HepG2 (cell line): ENCODE measurements around the gene RPS19BP1. TPM values are rescaled to one million over a fixed set of nuclear protein-coding genes. Genes with fewer than 3 reads are reported as not detected.
A peak's percentile ranks its signal among the peaks of the same experiment; 100 is the strongest.

ENCODE experiments used
- BCL6 ChIP-seq: IDR thresholded peaks from 2 replicates; pipeline ENCODE4 v1.6.1; 2016; ENCODE audit warnings: missing genetic modification reagents, missing compliant biosample characterization
- MTA3 ChIP-seq: sonication (generic); formaldehyde crosslinking; IDR thresholded peaks from 2 replicates; pipeline ENCODE4 v1.4.0; 2020; ENCODE audit warnings: missing genetic modification reagents
- STAT5B ChIP-seq: sonication (generic); formaldehyde crosslinking; IDR thresholded peaks from 2 replicates; pipeline ENCODE4 v1.4.0; 2020; ENCODE audit warnings: missing genetic modification reagents
- TAF1 ChIP-seq: sonication (generic); formaldehyde crosslinking; IDR thresholded peaks from 2 replicates; pipeline ENCODE4 v1.4.0; 2020; ENCODE audit warnings: missing genetic modification reagents
- ZNF20 ChIP-seq: sonication (generic); formaldehyde crosslinking; IDR thresholded peaks from 2 replicates; pipeline ENCODE4 v1.4.0; 2020; ENCODE audit warnings: mild to moderate bottlenecking, moderate library complexity, missing genetic modification reagents
- polyA plus RNA-seq, 8 experiments: library from polyadenylated mRNA; depleted of rRNA in 3 of 8; stranded (reverse) in 7 of 8; unstranded in 1 of 8; fragments of >200 nt; fragmentation: Illumina TruSeq in 4 of 8; extraction: Trizol in 4 of 8; gene quantifications; 2 replicates each; pipeline versions ENCODE4 v1.2.1 to v1.2.3, GENCODE V29; 2011 to 2016; ENCODE audit warnings: low read depth in 4 of 8, missing spikeins in 1 of 8, mixed read lengths in 1 of 8; ENCODE audit not compliant: insufficient read depth in 1 of 8
- total RNA-seq, 5 experiments: library from RNA; depleted of rRNA; stranded (reverse); fragments of >200 nt; fragmentation: Illumina TruSeq; extraction: Trizol; gene quantifications; 2 replicates each; pipeline ENCODE4 v1.2.3, GENCODE V29; 2016; ENCODE audit warnings: low read depth in 1 of 5
- TF ChIP-seq, protein P1 (sequence below): sonication (generic); formaldehyde crosslinking; IDR thresholded peaks from 2 replicates; pipeline ENCODE4 v1.4.0; 2020; ENCODE audit warnings: low read depth, missing genetic modification reagents
- TF ChIP-seq, protein P2 (sequence below): sonication (generic); formaldehyde crosslinking; IDR thresholded peaks from 2 replicates; pipeline ENCODE4 v1.4.0; 2020; ENCODE audit warnings: missing genetic modification reagents
- TF ChIP-seq, protein P3 (sequence below): sonication (generic); formaldehyde crosslinking; IDR thresholded peaks from 2 replicates; pipeline ENCODE4 v1.4.0; 2020; ENCODE audit warnings: missing genetic modification reagents
- TF ChIP-seq, protein P4 (sequence below): sonication (generic); formaldehyde crosslinking; IDR thresholded peaks from 2 replicates; pipeline ENCODE4 v1.5.0; 2020; ENCODE audit warnings: mild to moderate bottlenecking, missing genetic modification reagents
- TF ChIP-seq, protein P5 (sequence below): sonication (generic); formaldehyde crosslinking; IDR thresholded peaks from 2 replicates; pipeline ENCODE4 v1.9.0; 2021; ENCODE audit warnings: missing genetic modification reagents, borderline replicate concordance
- TF ChIP-seq, protein P6 (sequence below): sonication (generic); formaldehyde crosslinking; IDR thresholded peaks from 2 replicates; pipeline ENCODE4 v1.8.1; 2023; ENCODE audit warnings: mild to moderate bottlenecking, inconsistent platforms, moderate library complexity, missing genetic modification reagents, borderline replicate concordance

Gene RPS19BP1
- total and polyA plus RNA-seq, 2 of the 13 experiments (the other 11 are each of a cell fraction or from before 2014, with no cell fraction given) = 44.3 to 81.3 TPM

DNA sequence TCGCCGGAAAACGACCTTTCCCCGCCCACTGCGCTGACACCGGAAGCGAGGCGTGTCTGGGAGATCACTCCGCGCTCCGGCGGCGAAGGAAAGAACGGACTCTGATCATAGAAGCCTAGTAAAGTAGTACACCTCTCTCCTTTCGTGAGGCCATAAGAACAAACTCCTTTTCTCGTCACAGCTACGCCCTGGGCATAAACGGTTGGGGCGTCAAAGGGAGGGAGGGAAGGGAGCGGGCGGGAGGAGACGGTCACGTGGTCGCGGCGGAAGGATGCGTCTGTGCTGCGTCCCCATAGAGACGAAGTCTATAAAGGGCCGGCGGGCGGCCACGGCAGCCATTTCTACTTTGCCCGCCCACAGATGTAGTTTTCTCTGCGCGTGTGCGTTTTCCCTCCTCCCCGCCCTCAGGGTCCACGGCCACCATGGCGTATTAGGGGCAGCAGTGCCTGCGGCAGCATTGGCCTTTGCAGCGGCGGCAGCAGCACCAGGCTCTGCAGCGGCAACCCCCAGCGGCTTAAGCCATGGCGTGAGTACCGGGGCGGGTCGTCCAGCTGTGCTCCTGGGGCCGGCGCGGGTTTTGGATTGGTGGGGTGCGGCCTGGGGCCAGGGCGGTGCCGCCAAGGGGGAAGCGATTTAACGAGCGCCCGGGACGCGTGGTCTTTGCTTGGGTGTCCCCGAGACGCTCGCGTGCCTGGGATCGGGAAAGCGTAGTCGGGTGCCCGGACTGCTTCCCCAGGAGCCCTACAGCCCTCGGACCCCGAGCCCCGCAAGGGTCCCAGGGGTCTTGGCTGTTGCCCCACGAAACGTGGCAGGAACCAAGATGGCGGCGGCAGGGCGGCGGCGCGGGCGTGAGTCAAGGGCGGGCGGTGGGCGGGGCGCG is 12.1 kb downstream of the RPS19BP1 start, which contains the start of gene ATF4 (continued):
- TF ChIP-seq, protein P1, sequence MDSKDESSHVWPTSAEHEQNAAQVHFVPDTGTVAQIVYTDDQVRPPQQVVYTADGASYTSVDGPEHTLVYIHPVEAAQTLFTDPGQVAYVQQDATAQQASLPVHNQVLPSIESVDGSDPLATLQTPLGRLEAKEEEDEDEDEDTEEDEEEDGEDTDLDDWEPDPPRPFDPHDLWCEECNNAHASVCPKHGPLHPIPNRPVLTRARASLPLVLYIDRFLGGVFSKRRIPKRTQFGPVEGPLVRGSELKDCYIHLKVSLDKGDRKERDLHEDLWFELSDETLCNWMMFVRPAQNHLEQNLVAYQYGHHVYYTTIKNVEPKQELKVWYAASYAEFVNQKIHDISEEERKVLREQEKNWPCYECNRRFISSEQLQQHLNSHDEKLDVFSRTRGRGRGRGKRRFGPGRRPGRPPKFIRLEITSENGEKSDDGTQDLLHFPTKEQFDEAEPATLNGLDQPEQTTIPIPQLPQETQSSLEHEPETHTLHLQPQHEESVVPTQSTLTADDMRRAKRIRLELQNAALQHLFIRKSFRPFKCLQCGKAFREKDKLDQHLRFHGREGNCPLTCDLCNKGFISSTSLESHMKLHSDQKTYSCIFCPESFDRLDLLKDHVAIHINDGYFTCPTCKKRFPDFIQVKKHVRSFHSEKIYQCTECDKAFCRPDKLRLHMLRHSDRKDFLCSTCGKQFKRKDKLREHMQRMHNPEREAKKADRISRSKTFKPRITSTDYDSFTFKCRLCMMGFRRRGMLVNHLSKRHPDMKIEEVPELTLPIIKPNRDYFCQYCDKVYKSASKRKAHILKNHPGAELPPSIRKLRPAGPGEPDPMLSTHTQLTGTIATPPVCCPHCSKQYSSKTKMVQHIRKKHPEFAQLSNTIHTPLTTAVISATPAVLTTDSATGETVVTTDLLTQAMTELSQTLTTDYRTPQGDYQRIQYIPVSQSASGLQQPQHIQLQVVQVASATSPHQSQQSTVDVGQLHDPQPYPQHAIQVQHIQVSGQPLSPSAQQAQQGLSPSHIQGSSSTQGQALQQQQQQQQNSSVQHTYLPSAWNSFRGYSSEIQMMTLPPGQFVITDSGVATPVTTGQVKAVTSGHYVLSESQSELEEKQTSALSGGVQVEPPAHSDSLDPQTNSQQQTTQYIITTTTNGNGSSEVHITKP (CRISPR knock-in tag) = no peak
- no peak for TF ChIP-seq MTA3 (CRISPR knock-in tag)
- TF ChIP-seq, protein P2, sequence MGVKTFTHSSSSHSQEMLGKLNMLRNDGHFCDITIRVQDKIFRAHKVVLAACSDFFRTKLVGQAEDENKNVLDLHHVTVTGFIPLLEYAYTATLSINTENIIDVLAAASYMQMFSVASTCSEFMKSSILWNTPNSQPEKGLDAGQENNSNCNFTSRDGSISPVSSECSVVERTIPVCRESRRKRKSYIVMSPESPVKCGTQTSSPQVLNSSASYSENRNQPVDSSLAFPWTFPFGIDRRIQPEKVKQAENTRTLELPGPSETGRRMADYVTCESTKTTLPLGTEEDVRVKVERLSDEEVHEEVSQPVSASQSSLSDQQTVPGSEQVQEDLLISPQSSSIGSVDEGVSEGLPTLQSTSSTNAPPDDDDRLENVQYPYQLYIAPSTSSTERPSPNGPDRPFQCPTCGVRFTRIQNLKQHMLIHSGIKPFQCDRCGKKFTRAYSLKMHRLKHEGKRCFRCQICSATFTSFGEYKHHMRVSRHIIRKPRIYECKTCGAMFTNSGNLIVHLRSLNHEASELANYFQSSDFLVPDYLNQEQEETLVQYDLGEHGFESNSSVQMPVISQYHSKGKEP (CRISPR knock-in tag) = peak; percentile 63; the same call in 1 of the 2 replicates
- no peak; the same call in 1 of the 2 replicates for TF ChIP-seq BCL6
- 0 out of 2 replicates have a peak, but pooled peaks have one; percentile 37 for TF ChIP-seq STAT5B (CRISPR knock-in tag)
- TF ChIP-seq, protein P3, sequence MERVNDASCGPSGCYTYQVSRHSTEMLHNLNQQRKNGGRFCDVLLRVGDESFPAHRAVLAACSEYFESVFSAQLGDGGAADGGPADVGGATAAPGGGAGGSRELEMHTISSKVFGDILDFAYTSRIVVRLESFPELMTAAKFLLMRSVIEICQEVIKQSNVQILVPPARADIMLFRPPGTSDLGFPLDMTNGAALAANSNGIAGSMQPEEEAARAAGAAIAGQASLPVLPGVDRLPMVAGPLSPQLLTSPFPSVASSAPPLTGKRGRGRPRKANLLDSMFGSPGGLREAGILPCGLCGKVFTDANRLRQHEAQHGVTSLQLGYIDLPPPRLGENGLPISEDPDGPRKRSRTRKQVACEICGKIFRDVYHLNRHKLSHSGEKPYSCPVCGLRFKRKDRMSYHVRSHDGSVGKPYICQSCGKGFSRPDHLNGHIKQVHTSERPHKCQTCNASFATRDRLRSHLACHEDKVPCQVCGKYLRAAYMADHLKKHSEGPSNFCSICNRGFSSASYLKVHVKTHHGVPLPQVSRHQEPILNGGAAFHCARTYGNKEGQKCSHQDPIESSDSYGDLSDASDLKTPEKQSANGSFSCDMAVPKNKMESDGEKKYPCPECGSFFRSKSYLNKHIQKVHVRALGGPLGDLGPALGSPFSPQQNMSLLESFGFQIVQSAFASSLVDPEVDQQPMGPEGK (CRISPR knock-in tag) = peak; percentile 14; the same call in 1 of the 2 replicates
- TF ChIP-seq, protein P4, sequence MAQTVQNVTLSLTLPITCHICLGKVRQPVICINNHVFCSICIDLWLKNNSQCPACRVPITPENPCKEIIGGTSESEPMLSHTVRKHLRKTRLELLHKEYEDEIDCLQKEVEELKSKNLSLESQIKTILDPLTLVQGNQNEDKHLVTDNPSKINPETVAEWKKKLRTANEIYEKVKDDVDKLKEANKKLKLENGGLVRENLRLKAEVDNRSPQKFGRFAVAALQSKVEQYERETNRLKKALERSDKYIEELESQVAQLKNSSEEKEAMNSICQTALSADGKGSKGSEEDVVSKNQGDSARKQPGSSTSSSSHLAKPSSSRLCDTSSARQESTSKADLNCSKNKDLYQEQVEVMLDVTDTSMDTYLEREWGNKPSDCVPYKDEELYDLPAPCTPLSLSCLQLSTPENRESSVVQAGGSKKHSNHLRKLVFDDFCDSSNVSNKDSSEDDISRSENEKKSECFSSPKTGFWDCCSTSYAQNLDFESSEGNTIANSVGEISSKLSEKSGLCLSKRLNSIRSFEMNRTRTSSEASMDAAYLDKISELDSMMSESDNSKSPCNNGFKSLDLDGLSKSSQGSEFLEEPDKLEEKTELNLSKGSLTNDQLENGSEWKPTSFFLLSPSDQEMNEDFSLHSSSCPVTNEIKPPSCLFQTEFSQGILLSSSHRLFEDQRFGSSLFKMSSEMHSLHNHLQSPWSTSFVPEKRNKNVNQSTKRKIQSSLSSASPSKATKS = no peak
- TF ChIP-seq, protein P5, sequence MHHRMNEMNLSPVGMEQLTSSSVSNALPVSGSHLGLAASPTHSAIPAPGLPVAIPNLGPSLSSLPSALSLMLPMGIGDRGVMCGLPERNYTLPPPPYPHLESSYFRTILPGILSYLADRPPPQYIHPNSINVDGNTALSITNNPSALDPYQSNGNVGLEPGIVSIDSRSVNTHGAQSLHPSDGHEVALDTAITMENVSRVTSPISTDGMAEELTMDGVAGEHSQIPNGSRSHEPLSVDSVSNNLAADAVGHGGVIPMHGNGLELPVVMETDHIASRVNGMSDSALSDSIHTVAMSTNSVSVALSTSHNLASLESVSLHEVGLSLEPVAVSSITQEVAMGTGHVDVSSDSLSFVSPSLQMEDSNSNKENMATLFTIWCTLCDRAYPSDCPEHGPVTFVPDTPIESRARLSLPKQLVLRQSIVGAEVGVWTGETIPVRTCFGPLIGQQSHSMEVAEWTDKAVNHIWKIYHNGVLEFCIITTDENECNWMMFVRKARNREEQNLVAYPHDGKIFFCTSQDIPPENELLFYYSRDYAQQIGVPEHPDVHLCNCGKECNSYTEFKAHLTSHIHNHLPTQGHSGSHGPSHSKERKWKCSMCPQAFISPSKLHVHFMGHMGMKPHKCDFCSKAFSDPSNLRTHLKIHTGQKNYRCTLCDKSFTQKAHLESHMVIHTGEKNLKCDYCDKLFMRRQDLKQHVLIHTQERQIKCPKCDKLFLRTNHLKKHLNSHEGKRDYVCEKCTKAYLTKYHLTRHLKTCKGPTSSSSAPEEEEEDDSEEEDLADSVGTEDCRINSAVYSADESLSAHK (CRISPR knock-in tag) = no peak
- TF ChIP-seq, protein P6, sequence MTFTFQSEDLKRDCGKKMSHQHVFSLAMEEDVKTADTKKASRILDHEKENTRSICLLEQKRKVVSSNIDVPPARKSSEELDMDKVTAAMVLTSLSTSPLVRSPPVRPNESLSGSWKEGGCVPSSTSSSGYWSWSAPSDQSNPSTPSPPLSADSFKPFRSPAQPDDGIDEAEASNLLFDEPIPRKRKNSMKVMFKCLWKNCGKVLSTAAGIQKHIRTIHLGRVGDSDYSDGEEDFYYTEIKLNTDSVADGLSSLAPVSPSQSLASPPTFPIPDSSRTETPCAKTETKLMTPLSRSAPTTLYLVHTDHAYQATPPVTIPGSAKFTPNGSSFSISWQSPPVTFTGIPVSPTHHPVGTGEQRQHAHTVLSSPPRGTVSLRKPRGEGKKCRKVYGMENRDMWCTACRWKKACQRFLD (CRISPR knock-in tag) = peak; percentile 82; the same call in 1 of the 2 replicates
- peak; percentile 97 for TF ChIP-seq TAF1 (CRISPR knock-in tag)
- 0 out of 2 replicates have a peak, but pooled peaks have one; percentile 5 for TF ChIP-seq ZNF20 (CRISPR knock-in tag)
